Endothelial cell of umbilical vein (primary cell): ENCODE results near the gene CHD9. TPM values are rescaled to one million over a fixed set of nuclear protein-coding genes. Genes with fewer than 3 reads are reported as not detected.

Experiments
- BruUV-seq: library from RNA; stranded (reverse); fragments of 400-500 nt; replicated peaks from 2 replicates; lab custom pipeline; 2021; lab: Mats Ljungman, UMichigan
- CTCF ChIA-PET: fragments of 300-600, 350-600 bp; sonication (Branson Sonifier 250); formaldehyde crosslinking; loops from one replicate; lab custom pipeline; 2021; ENCODE audit warnings: antibody characterized with exemption, inconsistent platforms; lab: Charles Lee
- POLR2A ChIA-PET: fragments of 300-600, 350-600 bp; sonication (Branson Sonifier 250); formaldehyde crosslinking; loops from one replicate; lab custom pipeline; 2021; ENCODE audit warnings: antibody characterized with exemption, inconsistent platforms; lab: Charles Lee
- DNase-seq: peaks from one replicate; pipeline ENCODE4 v3.0.0-alpha.2; 2011; ENCODE audit warnings: low read depth, low spot score
- FAIRE-seq: peaks from 2 replicates; lab custom pipeline; 2011; peaks lifted over from hg19 to GRCh38; lab: Jason Lieb, UNC
- H2AFZ ChIP-seq: 2 replicates; pipeline ENCODE4 v1.6.0; 2012; ENCODE audit warnings: low read depth, low read length, control low read depth, inconsistent platforms
- H3K27ac ChIP-seq: 2 replicates; pipeline ENCODE4 v1.5.1; 2011; ENCODE audit warnings: low read depth, mild to moderate bottlenecking, control low read depth, low read length, moderate library complexity; ENCODE audit not compliant: insufficient read depth
- H3K27me3 ChIP-seq, 2 experiments: 2 replicates each; pipeline versions ENCODE4 v1.6.0 to v1.6.1; 2011; ENCODE audit warnings: low read length in 2 of 2, mixed read lengths in 1 of 2; ENCODE audit not compliant: control insufficient read depth in 2 of 2, insufficient read depth in 2 of 2
- H3K36me3 ChIP-seq, 2 experiments: 2 replicates in 1 of 2; 3 replicates in 1 of 2; pipeline ENCODE4 v1.5.1; 2011; ENCODE audit warnings: low read length in 2 of 2, mild to moderate bottlenecking in 1 of 2, moderate library complexity in 1 of 2; ENCODE audit not compliant: control insufficient read depth in 2 of 2, insufficient read depth in 2 of 2; ENCODE audit errors: extremely low read depth in 1 of 2
- H3K4me1 ChIP-seq: 3 replicates; pipeline ENCODE4 v1.5.1; 2011; ENCODE audit warnings: mild to moderate bottlenecking, low read length; ENCODE audit not compliant: control insufficient read depth, insufficient read depth; ENCODE audit errors: extremely low read depth
- H3K4me2 ChIP-seq: 2 replicates; pipeline ENCODE4 v1.6.1; 2011; ENCODE audit warnings: low read length, control low read depth, mixed read lengths; ENCODE audit not compliant: insufficient read depth
- H3K4me3 ChIP-seq, 3 experiments: fragments of 200-600 bp in 1 of 3; sonication (generic), shearing (Covaris generic) in 1 of 3; replicated peaks in 1 of 3; 2 replicates each; pipeline ENCODE4 v1.5.1; 2011 to 2016; ENCODE audit warnings: control low read depth in 3 of 3, low read length in 3 of 3, mild to moderate bottlenecking in 2 of 3, inconsistent platforms in 1 of 3, low read depth in 1 of 3, moderate library complexity in 1 of 3; ENCODE audit not compliant: insufficient read depth in 1 of 3
- H3K79me2 ChIP-seq: 2 replicates; pipeline ENCODE4 v1.6.0; 2012; ENCODE audit warnings: low read length, inconsistent platforms; ENCODE audit not compliant: control insufficient read depth, insufficient read depth
- H3K9ac ChIP-seq: replicated peaks from 2 replicates; pipeline ENCODE3; 2011; ENCODE audit warnings: low read length, control low read depth; ENCODE audit not compliant: insufficient read depth; ENCODE audit errors: extremely low read depth
- H3K9me1 ChIP-seq: replicated peaks from 3 replicates; pipeline ENCODE4 v1.6.0; 2011; ENCODE audit warnings: mild to moderate bottlenecking, low read length; ENCODE audit not compliant: control insufficient read depth, insufficient read depth; ENCODE audit errors: extremely low read depth
- H3K9me3 ChIP-seq: replicated peaks from 2 replicates; pipeline ENCODE4 v1.5.1; 2012; ENCODE audit warnings: low read length, inconsistent platforms; ENCODE audit not compliant: control insufficient read depth, insufficient read depth
- H4K20me1 ChIP-seq: replicated peaks from 2 replicates; pipeline ENCODE3; 2011; ENCODE audit warnings: mild to moderate bottlenecking, low read length; ENCODE audit not compliant: control insufficient read depth, insufficient read depth; ENCODE audit errors: extremely low read depth
- CTCF ChIP-seq, 2 donors: IDR thresholded peaks; 1 replicate in 1 of 2; 2 replicates in 1 of 2; pipeline ENCODE4 v1.5.1; 2011; ENCODE audit warnings: low read length in 2 of 2, mild to moderate bottlenecking in 2 of 2, moderate library complexity in 2 of 2, control low read depth in 1 of 2, inconsistent platforms in 1 of 2, low read depth in 1 of 2; ENCODE audit not compliant: insufficient read depth in 1 of 2; ENCODE audit errors: extremely low read depth in 1 of 2
- EZH2 ChIP-seq: IDR thresholded peaks from 2 replicates; pipeline ENCODE4 v1.6.1; 2012; ENCODE audit warnings: borderline replicate concordance, low read depth, mild to moderate bottlenecking, moderate library complexity, low read length, inconsistent platforms; ENCODE audit not compliant: severe bottlenecking
- FOS ChIP-seq: IDR thresholded peaks from 2 replicates; pipeline ENCODE4 v1.6.1; 2011; ENCODE audit warnings: mild to moderate bottlenecking, low read length, moderate library complexity, borderline replicate concordance; ENCODE audit not compliant: insufficient read depth
- GATA2 ChIP-seq: IDR thresholded peaks from 2 replicates; pipeline ENCODE4 v1.7.0; 2011; ENCODE audit warnings: low read depth, mild to moderate bottlenecking, moderate library complexity, mixed read lengths, low read length; ENCODE audit not compliant: insufficient read length, insufficient read depth
- JUN ChIP-seq: IDR thresholded peaks from 2 replicates; pipeline ENCODE4 v1.6.1; 2011; ENCODE audit warnings: borderline replicate concordance, low read depth; ENCODE audit not compliant: insufficient read length, insufficient read depth
- MAX ChIP-seq: IDR thresholded peaks from 2 replicates; pipeline ENCODE4 v1.6.1; 2011; ENCODE audit not compliant: insufficient read depth, insufficient read length
- MYC ChIP-seq: IDR thresholded peaks from one replicate; pipeline ENCODE4 v1.6.1; 2011; ENCODE audit warnings: mild to moderate bottlenecking, low read depth, low read length
- POLR2A ChIP-seq: IDR thresholded peaks from 2 replicates; pipeline ENCODE4 v1.6.1; 2012; ENCODE audit warnings: low read depth, mild to moderate bottlenecking, control low read depth, low read length
- POLR2AphosphoS5 ChIP-seq: IDR thresholded peaks from 2 replicates; pipeline ENCODE4 v1.6.1; 2012; ENCODE audit warnings: low read depth, mild to moderate bottlenecking, control low read depth, low read length, moderate library complexity; ENCODE audit not compliant: insufficient read depth
- dilution Hi-C: fragments of 300-500 bp; cut with MboI; formaldehyde crosslinking; loops from one replicate; pipeline ENCODE4 v1.15.0; 2019; ENCODE audit warnings: low sequenced_read_pairs; ENCODE audit not compliant: extremely low pct_ligation_motif_present
- intact Hi-C: fragments of 100-400 bp; cut with micrococcal nuclease; formaldehyde crosslinking; loops from one replicate; pipeline ENCODE4 v1.10.0; 2022
- polyA plus RNA-seq, 4 experiments: library from polyadenylated mRNA; depleted of rRNA in 3 of 4; stranded (reverse) in 3 of 4; unstranded in 1 of 4; fragments of >200 nt; gene quantifications; 2 replicates each; pipeline versions ENCODE4 v1.2.1 to v1.2.3, GENCODE V29; 2011 to 2012; ENCODE audit warnings: missing spikeins in 1 of 4
- total RNA-seq: library from RNA; stranded (reverse); gene quantifications from 2 replicates; pipeline ENCODE4 v1.2.3, GENCODE V29; 2021

The CHD9 gene
- total and polyA plus RNA-seq, 2 donors (not counting 3 experiments of a cell fraction or from before 2014, with no cell fraction given) = 9.9 to 59.2 TPM

- no TSS peak for BruUV-seq
- POLR2A ChIA-PET = no interaction called here
- Histone ChIP-seq H2AFZ (no peak overlapping the region), H3K9me1 (no peaks in the 10 kb centered on the region), H3K79me2 (no peaks in the 10 kb centered on the region), H3K4me3 (no peak overlapping the region), H3K4me2 (no peak overlapping the region), H3K27ac (no peak overlapping the region), H4K20me1 (no peaks in the 10 kb centered on the region), H3K9me3 (no peaks in the 10 kb centered on the region), H3K36me3 (no peaks in the 10 kb centered on the region), H3K27me3 (no peaks in the 10 kb centered on the region), H3K4me1 (peaks cover 36% of the 10 kb centered on the region), H3K9ac (no peak overlapping the region)
- TF ChIP-seq MYC (no peak), POLR2A (no peak), MAX (no peak), POLR2AphosphoS5 (no peak), EZH2 (no peak), CTCF (IDR thresholded peaks at IDR 0.05; ENCODE audit: extremely low read depth in 1 of 2, insufficient read depth in 1 of 2, low read depth in 1 of 2, low read length in 2 of 2) (no peak), JUN (no peak), FOS (no peak), GATA2 (no peak)
- CTCF ChIA-PET = interaction anchor here (0.8 to 1.7 kb wide), 8 partner anchors 14 to 198 kb away, joined by 3 to 12 read pairs (median 3); partner anchors contain the start of gene CHD9
- FAIRE-seq = no peak
- dilution Hi-C loops = no loop called here
- intact Hi-C loops = no loop called here
- no peak for DNase-seq
These were observed 30.6 kb downstream of the CHD9 start for GRCh38 chr16:53085369-53085843.
